ENCODE measurements around the gene NFE2L2.
A peak's percentile ranks its signal among the peaks of the same experiment; 100 is the strongest.

Gene NFE2L2

DNA sequence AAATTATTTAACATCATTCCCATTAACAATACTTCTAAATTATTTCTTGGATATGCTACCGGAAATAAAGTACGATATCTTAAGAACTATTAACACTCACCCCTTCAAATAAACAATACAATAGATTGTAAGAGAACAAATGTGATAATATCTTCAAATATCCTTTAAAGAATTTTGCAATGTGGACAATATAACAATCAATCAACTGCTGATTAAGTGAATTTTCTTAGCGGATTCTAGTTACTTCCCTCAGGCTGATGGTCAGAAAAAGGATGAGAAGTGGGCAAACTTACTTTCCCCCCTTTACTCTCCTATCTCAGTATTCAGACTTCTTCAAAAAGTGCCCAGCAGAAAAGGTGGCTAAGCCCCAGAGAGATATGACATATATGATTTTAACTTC is 10.8 kb downstream of the NFE2L2 start:
- CTCF ChIA-PET, result interaction anchor here (0.7 to 2.0 kb wide), 8 partner anchors 8 to 57 kb away, joined by 3 to 10 read pairs (median 4); partner anchors contain the start of gene NFE2L2
- Histone ChIP-seq H3K9me3 (ENCODE audit: control extremely low read depth in 1 of 5, control insufficient read depth in 4 of 5, insufficient read depth in 2 of 5, low read depth in 1 of 5, low read length in 4 of 5) (peaks cover 0 to 4% (median 0%) of the 10 kb centered on the region in 5 experiments), H3K4me1 (ENCODE audit: control extremely low read depth in 1 of 4, control insufficient read depth in 4 of 4, insufficient read depth in 4 of 4, low read length in 3 of 4) (peaks cover 0 to 26% (median 13%) of the 10 kb centered on the region in 4 experiments), H3K4me3 (ENCODE audit: control insufficient read depth in 1 of 7, extremely low read depth in 1 of 7, insufficient read depth in 4 of 7, low read depth in 2 of 7, low read length in 6 of 7) (no peak overlapping the region), H3K27me3 (replicated peaks in 2 of 5; ENCODE audit: control insufficient read depth in 4 of 5, insufficient read depth in 5 of 5, low read length in 4 of 5) (no peaks in the 10 kb centered on the region), H3K36me3 (ENCODE audit: control insufficient read depth in 4 of 4, insufficient read depth in 4 of 4, low read length in 3 of 4) (peaks cover 5 to 45% (median 12%) of the 10 kb centered on the region in 4 experiments), H3K27ac (ENCODE audit: insufficient read depth in 1 of 2, low read depth in 1 of 2, low read length in 2 of 2, poor library complexity in 1 of 2, severe bottlenecking in 2 of 2) (no peak overlapping the region)
- no CpG with 5 or more reads among the region's 3 CpGs for WGBS (ENCODE audit: insufficient coverage)
- POLR2A ChIA-PET, result interaction anchor here (0.5 to 0.7 kb wide), 2 partner anchors 17 to 35 kb away, joined by 3 to 4 read pairs; no protein-coding TSS in a partner anchor
- DNase-seq, result no peak

DNA sequence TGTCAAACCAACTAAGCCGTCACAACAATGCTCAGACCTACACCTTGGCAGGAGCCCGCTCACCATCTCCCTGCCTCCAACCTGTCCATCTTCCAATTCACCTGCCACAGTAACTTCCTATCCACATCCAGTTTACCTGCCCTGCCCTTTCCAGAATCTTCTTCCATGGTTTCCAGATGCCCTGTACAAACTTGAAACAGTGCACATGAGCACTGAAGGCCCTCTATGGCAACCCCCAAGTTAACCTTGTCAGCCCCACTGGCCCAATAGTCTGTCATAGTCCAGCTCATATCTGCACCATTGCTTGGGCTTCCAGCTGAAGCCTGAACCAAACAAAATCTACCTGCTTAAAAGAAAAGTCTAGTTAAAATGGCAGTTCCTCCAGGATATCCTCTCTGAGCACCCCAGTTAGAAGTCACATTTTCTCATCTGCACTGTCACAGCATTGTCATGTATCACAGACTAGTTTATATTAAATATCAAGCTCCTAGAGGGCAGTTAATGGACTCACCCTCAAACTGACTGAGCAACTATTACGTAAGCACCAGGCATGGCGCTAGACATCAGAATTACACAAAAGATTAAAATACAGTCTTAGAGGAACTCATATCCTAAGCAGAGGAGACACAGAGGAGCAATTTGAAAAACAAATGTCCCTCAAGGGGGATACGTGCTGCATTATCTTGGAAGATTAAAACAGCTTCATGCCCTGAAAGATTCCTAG is 11.6 kb downstream of the NFE2L2 start:
- CTCF ChIA-PET, result interaction anchor here (0.7 to 1.5 kb wide), 9 partner anchors 9 to 56 kb away, joined by 3 to 4 read pairs (median 3); partner anchors contain the start of gene NFE2L2
- no peaks in the 10 kb centered on the region for H3K27me3 ChIP-seq (replicated peaks in 2 of 5; ENCODE audit: control insufficient read depth in 4 of 5, insufficient read depth in 5 of 5, low read length in 4 of 5)
- 89% methylated on average over 2 of the region's 5 CpGs for WGBS (ENCODE audit: insufficient coverage)
- peak in 1 of 3 donors; percentile 29 for DNase-seq
- POLR2A ChIA-PET, result interaction anchor here (0.7 kb wide), 1 partner anchor 35 kb away, joined by 3 read pairs; no protein-coding TSS in a partner anchor
- H3K36me3 ChIP-seq (ENCODE audit: control insufficient read depth in 4 of 4, insufficient read depth in 4 of 4, low read length in 3 of 4), result peaks cover 5 to 45% (median 13%) of the 10 kb centered on the region in 4 experiments
- no peak overlapping the region for H3K4me3 ChIP-seq (ENCODE audit: control insufficient read depth in 1 of 7, extremely low read depth in 1 of 7, insufficient read depth in 4 of 7, low read depth in 2 of 7, low read length in 6 of 7)
- H3K27ac ChIP-seq (ENCODE audit: insufficient read depth in 1 of 2, low read depth in 1 of 2, low read length in 2 of 2, poor library complexity in 1 of 2, severe bottlenecking in 2 of 2), result no peak overlapping the region
- no peaks in the 10 kb centered on the region for H3K9me3 ChIP-seq (ENCODE audit: control extremely low read depth in 1 of 5, control insufficient read depth in 4 of 5, insufficient read depth in 2 of 5, low read depth in 1 of 5, low read length in 4 of 5)
- peaks cover 0 to 26% (median 13%) of the 10 kb centered on the region in 4 experiments for H3K4me1 ChIP-seq (ENCODE audit: control extremely low read depth in 1 of 4, control insufficient read depth in 4 of 4, insufficient read depth in 4 of 4, low read length in 3 of 4)

DNA sequence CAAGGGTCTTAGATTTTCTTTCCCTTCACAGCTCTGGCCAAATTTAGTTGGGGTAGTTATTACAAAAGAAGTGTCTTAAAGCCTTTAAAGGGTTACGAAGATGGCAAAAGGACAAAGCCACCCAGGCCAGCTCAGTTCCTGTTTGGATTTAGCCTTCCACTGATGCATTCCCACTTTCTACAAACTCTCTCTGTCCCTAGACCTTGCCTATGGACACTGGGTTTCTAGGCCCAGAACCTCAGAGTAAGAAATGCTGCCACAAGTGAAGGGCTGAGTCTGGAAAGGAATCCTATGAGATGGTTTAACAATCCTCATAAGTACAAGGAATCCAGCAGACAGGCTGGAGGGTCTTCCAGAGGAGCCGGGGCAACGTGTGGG is 13.4 kb downstream of the NFE2L2 start:
- Histone ChIP-seq H3K36me3 (ENCODE audit: control insufficient read depth in 4 of 4, insufficient read depth in 4 of 4, low read length in 3 of 4) (peaks cover 5 to 45% (median 14%) of the 10 kb centered on the region in 4 experiments), H3K4me3 (ENCODE audit: control insufficient read depth in 1 of 7, extremely low read depth in 1 of 7, insufficient read depth in 4 of 7, low read depth in 2 of 7, low read length in 6 of 7) (no peak overlapping the region), H3K9me3 (ENCODE audit: control extremely low read depth in 1 of 5, control insufficient read depth in 4 of 5, insufficient read depth in 2 of 5, low read depth in 1 of 5, low read length in 4 of 5) (no peaks in the 10 kb centered on the region), H3K27me3 (replicated peaks in 2 of 5; ENCODE audit: control insufficient read depth in 4 of 5, insufficient read depth in 5 of 5, low read length in 4 of 5) (no peaks in the 10 kb centered on the region), H3K4me1 (ENCODE audit: control extremely low read depth in 1 of 4, control insufficient read depth in 4 of 4, insufficient read depth in 4 of 4, low read length in 3 of 4) (peaks cover 0 to 23% (median 9%) of the 10 kb centered on the region in 4 experiments), H3K27ac (ENCODE audit: insufficient read depth in 1 of 2, low read depth in 1 of 2, low read length in 2 of 2, poor library complexity in 1 of 2, severe bottlenecking in 2 of 2) (no peak overlapping the region)
- WGBS (ENCODE audit: insufficient coverage), result 97% methylated on average over 3 of the region's 3 CpGs
- ChIA-PET CTCF (interaction anchor here (1.1 to 1.6 kb wide), 5 partner anchors 9 to 89 kb away, joined by 3 to 6 read pairs (median 3); partner anchors contain the start of gene NFE2L2), POLR2A (interaction anchor here (0.8 kb wide), 1 partner anchor 12 kb away, joined by 3 read pairs; no protein-coding TSS in a partner anchor)
- no peak for DNase-seq

DNA sequence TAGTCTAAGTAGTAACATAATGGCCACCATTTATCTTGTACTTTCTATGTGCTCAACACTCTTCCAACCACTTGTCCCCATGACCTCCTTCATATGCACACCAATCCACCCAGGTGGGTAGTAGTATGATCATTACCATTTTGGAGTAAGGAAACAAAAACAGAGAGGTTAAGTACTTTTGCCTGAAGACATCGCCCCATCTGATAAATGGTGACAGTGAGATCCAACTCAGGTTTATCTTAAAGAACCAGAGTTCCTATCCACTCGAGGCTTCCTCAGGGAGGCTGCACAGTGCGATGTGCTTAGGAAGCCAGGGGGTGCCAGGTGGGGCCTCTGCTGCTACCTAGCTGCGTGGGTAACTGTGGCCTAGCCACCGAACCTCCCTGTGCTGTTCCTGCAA is 14.1 kb downstream of the NFE2L2 start:
- no peak for DNase-seq
- 92% methylated on average over 5 of the region's 5 CpGs for WGBS (ENCODE audit: insufficient coverage)
- Histone ChIP-seq H3K9me3 (ENCODE audit: control extremely low read depth in 1 of 5, control insufficient read depth in 4 of 5, insufficient read depth in 2 of 5, low read depth in 1 of 5, low read length in 4 of 5) (no peaks in the 10 kb centered on the region), H3K4me1 (ENCODE audit: control extremely low read depth in 1 of 4, control insufficient read depth in 4 of 4, insufficient read depth in 4 of 4, low read length in 3 of 4) (peaks cover 0 to 21% (median 9%) of the 10 kb centered on the region in 4 experiments), H3K4me3 (ENCODE audit: control insufficient read depth in 1 of 7, extremely low read depth in 1 of 7, insufficient read depth in 4 of 7, low read depth in 2 of 7, low read length in 6 of 7) (no peak overlapping the region), H3K27ac (ENCODE audit: insufficient read depth in 1 of 2, low read depth in 1 of 2, low read length in 2 of 2, poor library complexity in 1 of 2, severe bottlenecking in 2 of 2) (no peak overlapping the region), H3K36me3 (ENCODE audit: control insufficient read depth in 4 of 4, insufficient read depth in 4 of 4, low read length in 3 of 4) (peaks cover 7 to 49% (median 14%) of the 10 kb centered on the region in 4 experiments), H3K27me3 (replicated peaks in 2 of 5; ENCODE audit: control insufficient read depth in 4 of 5, insufficient read depth in 5 of 5, low read length in 4 of 5) (no peaks in the 10 kb centered on the region)
- ChIA-PET CTCF (interaction anchor here (1.1 to 1.6 kb wide), 5 partner anchors 10 to 89 kb away, joined by 3 to 6 read pairs (median 3); partner anchors contain the start of gene NFE2L2), POLR2A (interaction anchor here (0.6 to 0.8 kb wide), 2 partner anchors 13 to 15 kb away, joined by 3 to 4 read pairs; no protein-coding TSS in a partner anchor)

DNA sequence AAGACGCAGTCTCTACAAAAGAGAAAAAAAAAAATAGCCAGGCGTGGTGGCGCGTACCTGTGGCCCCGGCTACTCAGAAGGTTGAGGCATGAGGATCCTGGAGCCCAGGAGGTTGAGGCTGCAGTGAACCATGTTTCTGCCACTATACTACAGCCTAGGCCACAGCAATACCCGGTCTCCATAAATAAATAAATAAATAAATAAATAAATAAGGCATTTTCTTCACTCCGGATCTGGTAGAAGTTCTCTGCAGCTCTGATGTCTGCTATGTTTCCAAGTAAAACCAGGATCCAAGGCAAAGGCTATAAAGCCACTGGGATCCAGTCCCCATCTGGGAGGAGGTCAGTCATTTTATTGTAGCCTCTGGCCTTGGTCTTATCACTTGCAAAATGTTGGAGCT is 15.5 kb downstream of the NFE2L2 start:
- peaks cover 2 to 35% (median 10%) of the 10 kb centered on the region in 4 experiments for H3K36me3 ChIP-seq (ENCODE audit: control insufficient read depth in 4 of 4, insufficient read depth in 4 of 4, low read length in 3 of 4)
- no peak overlapping the region for H3K4me3 ChIP-seq (ENCODE audit: control insufficient read depth in 1 of 7, extremely low read depth in 1 of 7, insufficient read depth in 4 of 7, low read depth in 2 of 7, low read length in 6 of 7)
- H3K27ac ChIP-seq (ENCODE audit: insufficient read depth in 1 of 2, low read depth in 1 of 2, low read length in 2 of 2, poor library complexity in 1 of 2, severe bottlenecking in 2 of 2), result no peak overlapping the region
- peaks cover 0 to 18% (median 8%) of the 10 kb centered on the region in 4 experiments for H3K4me1 ChIP-seq (ENCODE audit: control extremely low read depth in 1 of 4, control insufficient read depth in 4 of 4, insufficient read depth in 4 of 4, low read length in 3 of 4)
- no peaks in the 10 kb centered on the region for H3K9me3 ChIP-seq (ENCODE audit: control extremely low read depth in 1 of 5, control insufficient read depth in 4 of 5, insufficient read depth in 2 of 5, low read depth in 1 of 5, low read length in 4 of 5)
- WGBS (ENCODE audit: insufficient coverage), result 94% methylated on average over 2 of the region's 7 CpGs
- ChIA-PET POLR2A (no interaction called here), CTCF (interaction anchor here (1.1 to 2.1 kb wide), 2 partner anchors 11 to 16 kb away, joined by 3 to 7 read pairs; partner anchors contain the start of gene NFE2L2)
- DNase-seq, result no peak
- H3K27me3 ChIP-seq (replicated peaks in 2 of 5; ENCODE audit: control insufficient read depth in 4 of 5, insufficient read depth in 5 of 5, low read length in 4 of 5), result no peaks in the 10 kb centered on the region

DNA sequence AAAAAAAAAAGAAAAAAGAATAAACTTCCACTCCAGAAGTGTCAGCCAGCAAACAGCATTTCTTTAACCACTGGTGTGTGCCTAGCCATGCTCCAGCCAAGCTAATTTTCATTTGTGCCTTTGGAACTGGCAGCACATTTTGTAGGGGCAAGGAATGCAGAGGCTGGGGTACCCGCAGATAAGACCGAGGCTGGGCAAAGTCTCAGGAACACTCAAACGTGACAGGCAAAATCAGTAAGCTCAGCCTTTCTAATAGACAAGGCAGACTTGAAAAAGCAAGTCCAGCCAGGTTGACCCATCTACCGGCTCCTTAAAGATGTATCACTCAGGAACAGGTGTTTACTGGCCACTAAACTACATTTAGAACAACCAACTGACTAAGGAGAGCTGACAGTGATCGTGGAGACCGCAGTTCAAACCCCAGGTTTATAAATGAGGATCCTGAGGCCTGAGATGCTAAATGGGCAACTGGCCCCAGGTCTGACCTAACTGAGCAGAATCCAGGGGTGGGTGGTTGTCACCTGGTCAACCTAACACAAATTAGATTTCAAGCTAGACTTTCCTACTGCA is 16.7 kb downstream of the NFE2L2 start:
- ChIA-PET POLR2A (interaction anchor here (0.8 kb wide), 1 partner anchor 9 kb away, joined by 3 read pairs; no protein-coding TSS in a partner anchor), CTCF (interaction anchor here (1.1 to 2.1 kb wide), 3 partner anchors 10 to 17 kb away, joined by 3 to 7 read pairs (median 6); partner anchors contain the start of gene NFE2L2)
- no peak overlapping the region for H3K4me3 ChIP-seq (ENCODE audit: control insufficient read depth in 1 of 7, extremely low read depth in 1 of 7, insufficient read depth in 4 of 7, low read depth in 2 of 7, low read length in 6 of 7)
- H3K36me3 ChIP-seq (ENCODE audit: control insufficient read depth in 4 of 4, insufficient read depth in 4 of 4, low read length in 3 of 4), result peaks cover 2 to 41% (median 8%) of the 10 kb centered on the region in 4 experiments
- no peaks in the 10 kb centered on the region for H3K27me3 ChIP-seq (replicated peaks in 2 of 5; ENCODE audit: control insufficient read depth in 4 of 5, insufficient read depth in 5 of 5, low read length in 4 of 5)
- H3K27ac ChIP-seq (ENCODE audit: insufficient read depth in 1 of 2, low read depth in 1 of 2, low read length in 2 of 2, poor library complexity in 1 of 2, severe bottlenecking in 2 of 2), result no peak overlapping the region
- no peaks in the 10 kb centered on the region for H3K9me3 ChIP-seq (ENCODE audit: control extremely low read depth in 1 of 5, control insufficient read depth in 4 of 5, insufficient read depth in 2 of 5, low read depth in 1 of 5, low read length in 4 of 5)
- WGBS (ENCODE audit: insufficient coverage), result 94% methylated on average over 4 of the region's 6 CpGs
- peaks cover 2 to 22% (median 15%) of the 10 kb centered on the region in 4 experiments for H3K4me1 ChIP-seq (ENCODE audit: control extremely low read depth in 1 of 4, control insufficient read depth in 4 of 4, insufficient read depth in 4 of 4, low read length in 3 of 4)
- no peak for DNase-seq
